HAP-1 (cell line): ENCODE measurements around the gene ARFGEF3.
"Not testable (repeated sequence)": the region's sequence is repeated elsewhere in the genome, so short reads cannot be mapped to it uniquely, and the experiment has no call there.

Source experiments
- DNase-seq, 2 experiments: peaks; one replicate each; pipeline ENCODE4 v3.0.0-alpha.2; 2016 to 2020; ENCODE audit warnings: low spot score in 2 of 2
- H3K27me3 ChIP-seq: fragments of 250-450 bp; sonication (Bioruptor Pico); 2 replicates; pipeline ENCODE4 v1.5.1; 2020; ENCODE audit warnings: low read depth, mild to moderate bottlenecking, moderate library complexity
- H3K36me3 ChIP-seq: fragments of 250-450 bp; sonication (Bioruptor Pico); replicated peaks from 2 replicates; pipeline ENCODE4 v1.5.1; 2020; ENCODE audit warnings: mild to moderate bottlenecking
- H3K4me1 ChIP-seq: fragments of 250-450 bp; sonication (Bioruptor Pico); 2 replicates; pipeline ENCODE4 v1.5.1; 2020; ENCODE audit warnings: mild to moderate bottlenecking
- H3K4me3 ChIP-seq: fragments of 250-450 bp; sonication (Bioruptor Pico); 2 replicates; pipeline ENCODE4 v1.5.1; 2020; ENCODE audit warnings: mild to moderate bottlenecking, moderate library complexity
- H3K9me3 ChIP-seq: fragments of 250-450 bp; sonication (Bioruptor Pico); 2 replicates; pipeline ENCODE4 v1.5.1; 2020; ENCODE audit warnings: mild to moderate bottlenecking, moderate library complexity
- in situ Hi-C: fragments of 300-500 bp; cut with MboI; formaldehyde crosslinking; loops from 3 replicates; pipeline ENCODE4 v1.14.3; 2020; ENCODE audit warnings: low sequenced_read_pairs, inconsistent platforms, mixed read lengths

ARFGEF3 gene

GRCh38 chr6:138345565-138346285 lies 184.0 kb downstream of the ARFGEF3 start:
- no peak overlapping the region for H3K4me3 ChIP-seq
- in situ Hi-C loops = no loop called here
- no peaks in the 10 kb centered on the region for H3K36me3 ChIP-seq
- no peaks in the 10 kb centered on the region for H3K27me3 ChIP-seq
- no peak for DNase-seq
- H3K4me1 ChIP-seq = peaks cover 2% of the 10 kb centered on the region; the same call in 1 of the 2 replicates
- H3K9me3 ChIP-seq = no peaks in the 10 kb centered on the region

GRCh38 chr6:138346302-138347195 lies 184.8 kb downstream of the ARFGEF3 start:
- DNase-seq = no peak
- no peaks in the 10 kb centered on the region for H3K27me3 ChIP-seq
- in situ Hi-C loops = no loop called here
- peaks cover 2% of the 10 kb centered on the region; the same call in 1 of the 2 replicates for H3K4me1 ChIP-seq
- no peaks in the 10 kb centered on the region for H3K36me3 ChIP-seq
- H3K4me3 ChIP-seq = no peak overlapping the region
- H3K9me3 ChIP-seq = no peaks in the 10 kb centered on the region

GRCh38 chr6:138347864-138348263 lies 186.1 kb downstream of the ARFGEF3 start:
- no peak overlapping the region for H3K4me3 ChIP-seq
- H3K36me3 ChIP-seq = no peaks in the 10 kb centered on the region
- no peak for DNase-seq
- no peaks in the 10 kb centered on the region for H3K9me3 ChIP-seq
- in situ Hi-C loops = no loop called here
- H3K4me1 ChIP-seq = peaks cover 2% of the 10 kb centered on the region; the same call in 1 of the 2 replicates
- H3K27me3 ChIP-seq = peaks cover 5% of the 10 kb centered on the region

- no peak for DNase-seq
- Histone ChIP-seq H3K4me1 (peaks cover 2% of the 10 kb centered on the region; the same call in 1 of the 2 replicates), H3K4me3 (no peak overlapping the region), H3K9me3 (no peaks in the 10 kb centered on the region), H3K27me3 (peaks cover 5% of the 10 kb centered on the region), H3K36me3 (no peaks in the 10 kb centered on the region)
- in situ Hi-C loops = no loop called here
Observed at GRCh38 chr6:138349891-138350290, 188.2 kb downstream of the ARFGEF3 start.

GRCh38 chr6:138357928-138358327 lies 196.2 kb downstream of the ARFGEF3 start:
- no peak overlapping the region for H3K4me3 ChIP-seq
- no peaks in the 10 kb centered on the region for H3K27me3 ChIP-seq
- DNase-seq = no peak
- H3K4me1 ChIP-seq = peaks cover 6% of the 10 kb centered on the region; the same call in 1 of the 2 replicates
- no peaks in the 10 kb centered on the region for H3K9me3 ChIP-seq
- in situ Hi-C loops = no loop called here
- no peaks in the 10 kb centered on the region for H3K36me3 ChIP-seq

- DNase-seq, H3K4me3 ChIP-seq, H3K4me1 ChIP-seq, H3K27me3 ChIP-seq, H3K36me3 ChIP-seq, H3K9me3 ChIP-seq, in situ Hi-C loops: not testable (repeated sequence)
Observed at GRCh38 chr6:138368684-138369083, 206.9 kb downstream of the ARFGEF3 start.

GRCh38 chr6:138370631-138371451 lies 209.1 kb downstream of the ARFGEF3 start:
- no peak for DNase-seq
- Histone ChIP-seq H3K27me3 (0 out of 2 replicates have a peak, but pooled peaks cover 1% of the 10 kb centered on the region), H3K4me3 (no peak overlapping the region), H3K4me1 (no peaks in the 10 kb centered on the region), H3K9me3 (no peaks in the 10 kb centered on the region), H3K36me3 (no peaks in the 10 kb centered on the region)
- in situ Hi-C loops = no loop called here

GRCh38 chr6:138371452-138371711 lies 209.6 kb downstream of the ARFGEF3 start:
- Histone ChIP-seq H3K4me3 (no peak overlapping the region), H3K9me3 (no peaks in the 10 kb centered on the region), H3K4me1 (no peaks in the 10 kb centered on the region), H3K27me3 (no peaks in the 10 kb centered on the region), H3K36me3 (no peaks in the 10 kb centered on the region)
- no peak for DNase-seq
- in situ Hi-C loops = no loop called here

- H3K4me1 ChIP-seq = no peaks in the 10 kb centered on the region
- no peaks in the 10 kb centered on the region for H3K27me3 ChIP-seq
- no peak overlapping the region for H3K4me3 ChIP-seq
- no peaks in the 10 kb centered on the region for H3K9me3 ChIP-seq
- in situ Hi-C loops = no loop called here
- no peak for DNase-seq
- no peaks in the 10 kb centered on the region for H3K36me3 ChIP-seq
Observed at GRCh38 chr6:138371720-138372119, 210.0 kb downstream of the ARFGEF3 start.

- no peaks in the 10 kb centered on the region for H3K4me1 ChIP-seq
- no peak overlapping the region for H3K4me3 ChIP-seq
- H3K36me3 ChIP-seq = no peaks in the 10 kb centered on the region
- no peaks in the 10 kb centered on the region for H3K9me3 ChIP-seq
- in situ Hi-C loops = no loop called here
- peak in 1 of 2 experiments; percentile 21 for DNase-seq
- no peaks in the 10 kb centered on the region for H3K27me3 ChIP-seq
Observed at GRCh38 chr6:138372711-138373463, 211.1 kb downstream of the ARFGEF3 start.

GRCh38 chr6:138374230-138374629 lies 212.5 kb downstream of the ARFGEF3 start:
- no peaks in the 10 kb centered on the region for H3K36me3 ChIP-seq
- in situ Hi-C loops = no loop called here
- no peak for DNase-seq
- no peaks in the 10 kb centered on the region for H3K9me3 ChIP-seq
- H3K4me1 ChIP-seq = no peaks in the 10 kb centered on the region
- no peaks in the 10 kb centered on the region for H3K27me3 ChIP-seq
- H3K4me3 ChIP-seq = no peak overlapping the region

- H3K4me1 ChIP-seq = no peaks in the 10 kb centered on the region
- H3K4me3 ChIP-seq = no peak overlapping the region
- H3K9me3 ChIP-seq = no peaks in the 10 kb centered on the region
- H3K36me3 ChIP-seq = no peaks in the 10 kb centered on the region
- DNase-seq = no peak
- no peaks in the 10 kb centered on the region for H3K27me3 ChIP-seq
- in situ Hi-C loops = no loop called here
Observed at GRCh38 chr6:138374815-138375214, 213.1 kb downstream of the ARFGEF3 start.

- Histone ChIP-seq H3K4me3 (no peak overlapping the region), H3K4me1 (no peaks in the 10 kb centered on the region), H3K27me3 (no peaks in the 10 kb centered on the region), H3K36me3 (no peaks in the 10 kb centered on the region), H3K9me3 (no peaks in the 10 kb centered on the region)
- no peak for DNase-seq
- in situ Hi-C loops = no loop called here
Observed at GRCh38 chr6:138377042-138377441, 215.3 kb downstream of the ARFGEF3 start.
